Prostate gland (tissue), 2 donors: ENCODE results near the gene COL4A2.

Experiments used
- CTCF ChIP-seq, 4 experiments: fragments of 200-600 bp in 2 of 4; fragments of 450-650 bp in 2 of 4; sonication (generic) in 2 of 4; IDR thresholded peaks; 1 replicate in 3 of 4; 2 replicates in 1 of 4; pipeline ENCODE4 v1.5.1; 2016 to 2019; ENCODE audit warnings: antibody characterized with exemption in 4 of 4, mild to moderate bottlenecking in 2 of 4, moderate library complexity in 2 of 4
- POLR2A ChIP-seq: fragments of 450-650 bp; IDR thresholded peaks from one replicate; pipeline ENCODE4 v1.6.1; 2016; ENCODE audit warnings: antibody characterized with exemption, mild to moderate bottlenecking
- POLR2AphosphoS5 ChIP-seq: sonication (generic); formaldehyde crosslinking; IDR thresholded peaks from one replicate; pipeline ENCODE4 v1.6.1; 2017; ENCODE audit warnings: antibody characterized with exemption

DNA sequence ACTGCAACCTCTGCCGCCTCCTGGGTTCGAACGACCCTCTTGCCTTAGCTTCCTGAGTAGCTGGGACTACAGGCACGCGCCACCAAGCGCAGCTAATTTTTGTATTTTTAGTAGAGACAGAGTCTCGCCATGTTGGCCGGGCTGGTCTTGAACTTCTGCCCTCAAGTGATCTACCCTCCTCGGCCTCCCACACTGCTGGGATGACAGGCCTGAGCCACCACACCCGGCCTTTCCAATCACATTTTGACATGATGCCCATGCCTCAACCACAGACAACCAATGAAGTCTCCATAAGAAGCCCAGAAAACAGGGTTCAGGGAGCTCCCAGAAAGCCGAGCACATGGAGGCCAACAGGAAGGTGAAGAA is 242.7 kb downstream of the COL4A2 start:
- TF ChIP-seq CTCF (IDR thresholded peaks at IDR 0.05) (no peak), POLR2AphosphoS5 (no peak), POLR2A (no peak)
